ENCODE measurements around the gene NUDT14.

The NUDT14 gene

GRCh38 chr14:105199093-105199492 is 18.0 kb upstream of the NUDT14 start:
- DNase-seq, result no peak

- no peak for DNase-seq
Observed at GRCh38 chr14:105198588-105198987, 17.5 kb upstream of the NUDT14 start.

- DNase-seq, result peak in 3 of 56 donors; percentile 26 to 44 (median 33)
Observed at GRCh38 chr14:105197211-105197641, 16.1 kb upstream of the NUDT14 start.

DNA sequence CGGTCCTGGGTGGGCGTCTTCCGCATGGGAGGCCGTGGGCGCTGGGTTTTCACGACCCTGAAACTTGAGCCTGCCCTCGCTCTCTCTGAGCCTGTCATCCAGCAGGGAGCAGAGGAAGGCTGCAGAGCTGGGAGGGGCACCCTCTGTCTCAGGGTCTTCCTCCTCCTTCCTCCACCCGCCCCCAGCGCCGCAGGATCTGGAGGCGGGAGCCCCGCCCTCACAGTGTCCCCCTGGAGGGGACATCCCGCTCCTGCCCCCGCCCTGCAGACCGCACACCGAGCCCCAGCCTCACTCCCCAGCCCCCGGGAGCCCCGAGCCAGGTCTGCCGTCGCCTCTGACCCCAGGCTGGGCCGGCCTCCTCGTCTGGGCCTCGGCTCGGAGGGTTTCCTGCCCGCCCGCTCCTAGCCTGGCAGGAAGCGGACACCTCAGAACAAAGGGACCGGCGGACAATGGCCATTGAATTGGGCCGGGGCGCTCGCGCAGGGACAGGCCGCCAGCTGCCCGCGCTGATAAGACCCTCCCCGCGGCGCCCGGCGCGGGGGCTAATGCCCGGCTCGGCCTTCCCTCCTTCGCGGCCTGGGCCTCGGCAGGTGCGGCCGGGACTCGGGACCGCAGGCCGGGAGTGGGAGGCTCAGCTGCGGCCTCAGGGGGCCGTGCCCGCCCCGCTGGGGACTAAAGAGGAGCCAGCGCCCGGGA is 15.3 kb upstream of the NUDT14 start:
- DNase-seq, result peak in 3 of 56 donors; percentile 16 to 67 (median 25)

DNA sequence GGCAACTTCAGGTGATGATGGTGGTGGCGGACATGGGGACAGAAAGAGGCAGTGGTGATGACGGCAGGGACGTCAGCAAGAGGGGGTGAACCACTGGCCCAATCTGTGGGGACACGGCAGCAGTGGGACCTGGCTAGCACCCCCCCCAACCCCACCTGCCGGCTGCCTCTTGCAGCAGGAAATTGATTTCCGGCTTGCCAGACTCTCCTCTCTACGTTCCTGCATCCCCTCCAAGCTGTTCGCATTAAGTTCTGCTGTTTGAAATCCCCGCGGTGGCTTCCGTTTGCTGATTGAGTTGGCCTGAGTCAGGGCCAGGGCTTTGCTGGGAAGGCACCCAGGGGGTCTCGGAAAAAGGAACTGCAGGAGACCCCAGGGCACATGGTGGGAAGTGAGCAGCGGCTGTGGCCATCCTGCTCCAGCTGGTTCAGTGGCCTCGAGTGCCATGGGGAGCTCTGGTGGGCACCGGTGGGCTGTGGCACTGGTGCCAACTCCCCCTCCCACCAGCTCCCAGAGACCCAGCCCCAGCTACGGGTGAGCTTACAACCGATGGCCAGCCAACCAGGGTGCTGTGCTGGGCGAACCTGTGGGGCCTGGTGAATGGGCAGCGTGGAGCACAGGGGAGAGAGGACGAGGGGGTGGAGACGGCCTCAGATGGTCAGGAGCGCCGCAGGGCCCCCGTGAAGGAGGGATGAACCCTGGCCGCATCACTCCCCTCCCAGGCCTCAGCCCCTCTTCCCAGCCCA is 14.6 kb upstream of the NUDT14 start:
- DNase-seq, result no peak

GRCh38 chr14:105195051-105195450 is 13.9 kb upstream of the NUDT14 start:
- DNase-seq, result no peak

DNA sequence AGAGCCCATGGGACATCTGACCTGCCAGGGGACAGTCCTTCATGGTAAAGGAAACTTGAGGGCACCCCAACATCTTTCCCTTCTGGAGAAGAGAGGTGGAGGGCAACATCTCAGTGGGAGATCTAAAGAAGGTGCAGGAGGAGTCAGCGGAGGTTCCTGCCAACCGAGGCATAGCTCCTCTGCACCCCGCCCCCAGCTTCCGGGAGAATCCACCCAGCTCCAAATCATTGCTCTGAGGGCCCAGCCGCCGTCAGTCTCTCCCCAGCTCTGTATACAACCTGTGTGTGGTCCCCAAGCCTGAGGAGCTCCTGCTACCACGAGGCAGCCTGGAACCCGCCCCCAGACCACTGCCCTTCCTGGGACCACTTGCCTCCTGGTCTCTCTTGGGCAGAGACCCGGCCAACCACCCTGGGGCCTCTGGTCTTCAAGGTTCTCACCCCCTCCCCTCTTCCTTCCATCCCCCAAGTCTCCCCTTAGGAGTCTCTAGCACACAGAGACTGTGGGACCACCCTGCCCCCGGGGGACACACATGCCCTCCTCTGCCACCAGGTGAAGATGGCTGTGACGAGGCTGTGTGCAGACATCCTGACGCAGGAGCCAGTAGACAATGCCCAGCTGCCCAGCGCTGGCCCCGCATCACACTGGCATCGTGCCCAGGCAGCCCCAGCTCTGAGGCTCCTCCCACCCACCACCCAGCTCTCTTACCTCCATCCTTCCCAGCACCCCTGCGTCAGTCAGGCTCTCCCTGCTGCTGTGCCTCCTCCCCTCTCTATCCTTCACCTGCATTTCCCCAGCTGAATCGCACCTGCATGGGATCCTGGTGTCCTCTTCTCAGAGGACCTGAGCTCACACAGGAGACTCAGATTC is 13.0 kb upstream of the NUDT14 start:
- DNase-seq, result peak in 4 of 56 donors; percentile 14 to 42 (median 30)

GRCh38 chr14:105192866-105193731 is 12.0 kb upstream of the NUDT14 start:
- DNase-seq, result no peak

- no peak for DNase-seq
Observed at GRCh38 chr14:105187935-105188524, 6.9 kb upstream of the NUDT14 start.

DNA sequence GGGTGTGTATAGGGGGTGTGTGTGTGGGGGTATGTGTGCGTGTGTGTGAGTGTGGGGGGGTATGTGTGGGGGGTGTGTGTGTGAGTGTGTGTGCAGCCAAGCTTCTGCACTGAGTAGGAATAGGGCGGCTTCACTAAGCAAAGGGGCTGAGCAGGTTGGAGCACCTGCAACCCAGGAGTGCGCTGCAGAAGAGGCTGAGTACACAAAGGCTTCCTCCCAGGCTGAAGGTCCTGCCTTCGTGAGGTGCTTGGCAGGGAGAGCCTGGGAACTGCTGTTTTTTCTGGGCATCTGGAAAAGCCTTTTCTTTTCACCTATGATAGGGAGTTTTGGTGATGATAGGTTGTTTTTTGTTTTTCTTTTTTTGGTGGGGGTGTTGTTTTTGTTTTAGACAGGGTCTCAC is 6.0 kb upstream of the NUDT14 start:
- DNase-seq, result no peak

DNA sequence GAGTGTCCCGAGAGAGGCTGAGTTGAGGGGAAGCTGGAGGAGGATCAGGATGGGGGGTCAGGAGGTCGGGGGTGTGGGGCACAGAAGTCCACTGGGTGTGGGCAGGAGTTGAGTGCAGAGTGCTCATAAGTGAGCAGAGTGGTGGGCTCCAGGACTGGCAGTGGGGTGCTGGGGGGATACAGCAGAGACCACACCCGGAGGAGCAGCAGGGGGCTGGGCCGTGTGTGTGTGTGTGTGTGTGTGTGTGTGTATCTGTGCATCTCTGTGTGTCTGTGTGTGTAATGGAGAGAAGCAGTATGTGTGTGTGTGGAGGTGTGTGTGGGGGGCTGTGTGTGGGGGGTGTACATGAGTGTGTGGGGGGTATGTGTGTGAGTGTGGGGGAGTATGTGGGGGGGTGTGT is 4.9 kb upstream of the NUDT14 start:
- no peak for DNase-seq

DNA sequence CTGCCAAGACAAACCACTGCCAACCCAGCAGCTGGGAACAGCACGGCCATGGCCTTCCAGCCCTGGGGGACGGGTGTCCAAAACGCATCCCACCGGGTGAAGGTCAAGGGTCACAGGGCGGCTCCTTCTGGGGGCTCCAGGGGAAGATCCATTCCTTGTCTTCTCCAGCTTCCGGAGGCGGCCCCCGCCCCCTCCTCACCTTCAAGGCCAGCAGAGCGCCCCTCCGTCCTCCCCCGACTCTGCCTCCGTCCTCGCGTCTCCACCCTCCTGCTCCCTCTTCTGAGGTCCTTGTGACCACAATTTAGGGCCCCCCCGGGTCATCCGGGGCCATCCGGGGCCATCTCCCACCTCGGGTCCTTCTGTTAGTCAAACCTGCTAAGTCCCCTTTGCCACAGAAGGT is 3.9 kb upstream of the NUDT14 start:
- DNase-seq, result no peak

- DNase-seq, result no peak
Observed at GRCh38 chr14:105184461-105184860, 3.3 kb upstream of the NUDT14 start.

DNA sequence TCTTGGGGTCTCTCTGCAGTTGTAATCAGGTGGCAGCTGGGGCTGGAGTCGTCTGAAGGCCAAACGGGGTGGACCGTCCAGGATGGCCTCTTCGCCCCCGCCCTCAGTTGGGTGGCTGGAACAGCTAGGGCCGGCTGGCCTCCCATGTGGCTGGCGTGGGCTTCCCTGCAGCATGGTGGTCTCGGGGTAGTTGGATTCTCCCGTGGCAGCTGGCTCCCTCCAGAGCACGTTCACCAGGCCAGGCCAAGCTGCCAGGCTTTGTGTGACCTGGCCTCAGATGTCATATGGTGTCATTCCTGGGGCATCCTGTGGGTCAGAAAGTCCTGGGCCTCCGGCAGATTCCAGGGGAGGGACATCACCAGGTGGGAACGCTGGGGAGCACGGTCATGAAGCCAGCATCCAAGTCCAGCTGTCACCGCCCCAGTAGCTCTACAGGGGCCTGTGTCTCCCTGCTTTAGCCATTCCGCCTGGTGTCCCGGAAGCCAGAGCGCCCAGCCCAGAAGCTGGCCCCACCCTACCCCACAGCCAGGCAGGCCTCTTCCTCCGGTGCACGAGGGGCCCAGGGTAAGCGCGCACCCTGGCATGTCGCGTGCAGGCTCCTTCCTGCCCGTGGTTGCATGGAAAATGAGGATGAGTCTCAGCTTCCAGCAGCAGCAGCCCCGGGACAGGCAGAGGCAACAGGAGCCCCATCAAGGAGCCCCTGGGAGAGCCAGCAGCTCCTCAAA is 1.3 kb upstream of the NUDT14 start:
- no peak for DNase-seq

DNA sequence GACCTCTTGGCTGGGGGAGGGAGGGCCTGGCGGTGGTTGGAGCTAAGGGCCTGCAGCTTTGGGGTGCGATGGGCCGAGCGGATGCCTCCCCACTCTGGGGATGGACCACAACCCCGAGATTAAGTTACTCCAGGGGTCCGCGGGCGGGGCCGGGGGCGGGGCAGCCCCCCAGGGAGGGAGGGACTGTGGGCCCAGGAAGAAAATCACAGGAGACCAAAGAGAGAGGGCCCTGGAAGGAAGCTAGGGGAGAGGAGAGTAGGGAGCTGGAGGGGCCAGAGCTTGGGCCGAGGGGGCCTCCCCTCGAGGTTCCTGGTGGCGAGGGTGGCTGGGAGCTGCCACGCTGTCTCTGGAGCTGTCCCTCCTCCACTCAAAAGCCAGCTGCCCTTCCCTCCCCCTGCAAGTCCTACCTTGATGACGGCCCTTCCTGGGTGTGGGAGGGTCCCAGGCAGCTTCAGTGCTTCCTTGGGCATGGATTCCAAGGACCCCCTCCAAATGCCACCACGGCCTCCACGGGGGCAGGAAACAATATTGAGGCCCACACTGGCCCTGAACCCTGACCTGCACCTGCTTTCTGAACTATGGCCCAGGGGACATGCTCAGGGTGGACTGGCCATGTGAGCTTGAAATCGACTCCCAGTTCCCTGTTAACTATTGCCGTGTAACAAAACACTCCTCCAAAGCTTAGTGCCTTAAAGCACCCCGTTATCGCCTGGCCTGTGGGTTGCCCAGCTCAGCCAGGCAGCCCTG is 610 bp upstream of the NUDT14 start:
- no peak for DNase-seq

- DNase-seq, result no peak
Observed at GRCh38 chr14:105179191-105179590, 1.9 kb downstream of the NUDT14 start.

GRCh38 chr14:105178868-105179140 is 2.3 kb downstream of the NUDT14 start:
- DNase-seq, result no peak

- DNase-seq, result no peak
Observed at GRCh38 chr14:105178069-105178867, 2.8 kb downstream of the NUDT14 start.

DNA sequence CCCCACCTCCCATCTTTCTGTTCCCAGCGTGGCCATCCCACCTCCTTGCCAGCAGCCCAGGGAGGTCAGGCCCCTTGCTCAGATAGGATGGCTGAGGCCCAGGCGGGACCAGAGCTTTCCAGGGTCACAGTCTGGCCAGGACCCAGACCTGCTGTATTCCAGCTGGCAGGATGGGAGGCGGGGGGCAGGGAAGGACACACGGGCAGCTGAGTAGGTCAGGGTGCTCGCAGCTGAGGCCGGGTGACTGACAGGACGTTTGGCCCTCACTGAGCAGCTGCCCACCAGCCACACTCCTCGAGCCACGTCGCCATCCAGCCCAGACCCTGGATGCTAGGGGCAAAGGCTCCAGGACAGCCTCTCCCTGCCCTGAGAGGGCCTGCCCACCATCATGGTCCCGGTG is 4.0 kb downstream of the NUDT14 start:
- no peak for DNase-seq

Data from nucleus accumbens (tissue), 56 donors.